ENCODE measurements around the gene IL17D.

IL17D gene

DNA sequence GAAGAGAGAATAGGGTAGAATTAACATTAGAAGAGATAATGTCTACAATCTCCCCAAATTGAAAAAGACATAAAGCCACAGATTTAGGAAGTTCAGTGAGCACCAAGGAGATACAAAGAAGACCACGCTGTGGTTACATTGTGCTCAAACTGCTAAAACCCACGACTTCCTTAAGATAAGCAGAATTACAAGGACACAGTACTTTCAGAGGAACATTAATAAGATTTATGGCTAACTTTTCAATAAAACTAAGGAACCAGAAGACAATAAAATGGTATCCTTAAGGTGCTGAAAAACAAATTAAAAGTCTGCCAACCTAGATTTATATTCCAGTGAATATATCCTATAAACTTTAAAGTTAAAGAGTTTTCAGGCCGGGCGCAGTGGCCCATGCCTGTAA, 7.4 kb upstream of the IL17D start:
- DNase-seq: no peak

DNA sequence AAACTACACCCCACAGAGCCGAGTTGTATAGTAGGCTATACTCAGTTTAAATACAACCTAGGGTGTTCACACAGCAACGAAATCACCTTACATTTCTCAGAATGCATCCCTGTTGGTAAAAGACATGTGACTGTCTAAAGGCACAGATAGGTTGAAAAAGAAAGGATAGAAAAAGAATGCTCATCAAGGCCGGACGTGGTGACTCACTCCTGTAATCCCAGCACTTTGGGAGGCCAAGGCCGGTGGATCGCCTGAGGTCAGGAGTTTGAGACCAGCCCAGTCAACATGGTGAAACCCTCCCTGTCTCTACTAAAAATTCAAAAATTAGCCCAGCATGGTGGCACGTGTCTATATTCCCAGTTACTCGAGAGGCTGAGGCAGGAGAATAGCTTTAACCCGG, 3.8 kb upstream of the IL17D start:
- DNase-seq: no peak

DNA sequence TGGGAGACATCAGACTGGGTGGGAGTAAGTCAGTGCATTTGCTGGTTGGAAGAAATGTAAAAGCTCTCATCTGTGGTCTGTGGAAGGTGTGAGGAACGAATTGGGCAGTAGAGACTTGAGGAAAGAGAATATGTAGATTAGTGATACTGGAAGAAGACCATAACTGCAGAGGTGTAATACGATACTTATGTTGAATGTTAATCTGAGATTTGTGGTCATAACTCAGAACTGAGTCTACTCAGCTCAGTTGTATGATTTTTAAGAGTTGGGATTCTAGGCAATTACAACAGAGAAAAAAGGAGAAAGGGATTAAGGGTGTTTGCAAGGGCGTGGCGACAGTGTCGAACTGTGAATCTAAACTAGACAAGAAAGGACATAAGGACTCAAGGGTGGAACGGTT, 3.2 kb upstream of the IL17D start:
- no peak for DNase-seq

DNA sequence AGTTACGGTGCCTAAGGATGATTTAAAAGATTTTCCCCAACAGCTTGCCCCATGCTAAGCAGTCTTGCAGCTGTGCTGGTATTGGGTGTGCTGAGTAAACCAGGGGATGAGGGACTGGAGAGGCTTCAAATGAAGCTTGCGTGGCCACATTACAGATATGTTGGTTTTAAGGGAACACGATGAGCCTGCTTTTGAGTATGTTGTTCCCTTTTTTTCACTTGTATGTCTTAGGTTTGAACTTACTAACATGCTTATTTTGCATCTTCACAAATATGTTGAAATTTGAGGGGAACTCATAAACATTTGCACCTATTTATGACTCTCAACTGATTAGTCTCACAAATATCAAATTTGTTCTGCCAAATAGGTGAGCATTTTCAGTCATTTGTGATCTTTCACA, 2.0 kb upstream of the IL17D start:
- no peak for DNase-seq

DNA sequence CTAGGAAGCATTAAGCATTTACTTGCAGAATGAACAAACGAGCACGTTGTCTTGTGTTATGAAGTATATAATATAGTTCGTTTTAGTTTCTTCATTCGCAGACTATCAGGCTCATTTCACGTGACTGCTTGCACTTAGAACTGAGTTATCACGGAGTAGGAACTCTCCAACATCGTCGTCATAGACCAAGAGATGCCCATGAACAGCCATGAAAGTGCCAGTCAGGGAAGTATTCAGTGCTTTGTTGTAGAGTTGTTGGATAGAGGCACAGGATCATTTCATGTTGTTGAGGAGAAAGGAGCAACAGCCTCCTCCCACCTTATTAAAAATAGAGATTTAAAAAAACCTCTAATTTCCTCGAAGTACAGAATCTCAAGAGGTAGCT, 977 bp upstream of the IL17D start:
- DNase-seq: no peak

DNA sequence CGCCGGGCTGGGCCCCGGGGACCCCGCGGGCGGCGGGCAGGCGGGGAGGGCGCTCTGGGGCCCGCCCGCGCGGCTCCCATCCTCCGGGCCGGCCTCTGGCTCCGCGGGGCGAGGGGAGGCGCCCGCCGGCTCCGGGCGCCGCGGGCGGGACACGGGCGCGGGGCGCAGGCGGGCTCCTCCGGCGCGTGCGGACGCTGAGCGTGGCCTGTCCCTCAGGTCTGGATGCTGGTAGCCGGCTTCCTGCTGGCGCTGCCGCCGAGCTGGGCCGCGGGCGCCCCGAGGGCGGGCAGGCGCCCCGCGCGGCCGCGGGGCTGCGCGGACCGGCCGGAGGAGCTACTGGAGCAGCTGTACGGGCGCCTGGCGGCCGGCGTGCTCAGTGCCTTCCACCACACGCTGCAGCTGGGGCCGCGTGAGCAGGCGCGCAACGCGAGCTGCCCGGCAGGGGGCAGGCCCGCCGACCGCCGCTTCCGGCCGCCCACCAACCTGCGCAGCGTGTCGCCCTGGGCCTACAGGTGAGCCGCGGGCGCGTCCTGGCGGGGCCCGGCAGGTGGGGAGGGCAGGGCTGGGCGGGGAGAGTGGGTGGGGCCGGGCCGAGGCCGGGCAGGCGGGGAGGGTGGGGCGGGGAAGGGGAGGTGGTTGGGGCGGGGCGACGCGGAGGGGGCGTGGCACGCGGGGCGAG, 420 bp downstream of the IL17D start:
- peak; percentile 74 to 79 for DNase-seq

DNA sequence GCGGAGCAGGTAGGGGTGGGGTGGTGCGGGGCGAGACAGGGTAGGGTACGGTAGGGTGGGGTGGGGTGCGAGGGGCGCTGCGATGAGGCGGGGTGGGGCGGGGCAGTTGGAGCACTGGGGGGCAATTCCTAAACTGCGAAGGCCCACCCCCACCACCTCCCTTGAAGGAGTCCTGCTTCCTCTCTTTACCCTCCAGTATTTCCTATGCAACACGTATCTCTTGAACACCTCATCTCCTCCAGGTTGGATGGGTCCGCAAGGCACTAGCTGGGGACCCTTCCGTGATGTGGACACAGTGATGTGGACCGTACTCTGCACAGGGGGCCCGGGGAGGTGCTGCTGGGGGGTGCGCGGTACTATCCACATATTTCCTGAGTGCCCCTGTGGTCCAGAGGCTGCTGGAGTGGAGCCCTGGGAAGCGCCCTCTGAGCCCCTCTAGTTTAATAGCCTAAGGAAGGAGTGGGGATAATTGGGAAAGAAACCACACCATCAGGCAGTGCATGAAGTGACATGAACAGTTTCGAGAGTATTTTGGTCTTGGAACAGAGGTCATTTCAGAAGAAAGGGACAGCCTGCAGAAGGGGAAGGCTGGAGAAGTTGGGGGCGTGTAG, 1.1 kb downstream of the IL17D start:
- no peak for DNase-seq

DNA sequence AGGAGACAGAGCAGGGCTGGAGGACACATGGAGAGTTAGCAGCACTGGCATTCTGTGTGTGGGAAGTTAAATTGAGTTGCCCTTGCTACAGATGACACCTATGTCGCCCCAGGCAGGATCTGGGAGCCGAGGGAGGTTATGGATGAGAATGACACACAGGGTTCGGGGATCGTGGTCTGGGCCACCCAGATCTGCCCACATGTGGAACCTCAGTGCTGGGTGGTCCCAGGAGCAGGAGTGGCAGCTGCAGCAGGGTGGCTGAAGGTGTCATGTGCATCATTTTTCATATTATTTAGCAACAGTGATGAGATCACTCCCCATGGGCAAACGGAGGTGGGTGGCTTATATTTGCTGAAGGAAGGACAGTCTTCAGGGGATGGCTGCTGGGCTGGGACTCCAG, 3.2 kb downstream of the IL17D start:
- DNase-seq: no peak

DNA sequence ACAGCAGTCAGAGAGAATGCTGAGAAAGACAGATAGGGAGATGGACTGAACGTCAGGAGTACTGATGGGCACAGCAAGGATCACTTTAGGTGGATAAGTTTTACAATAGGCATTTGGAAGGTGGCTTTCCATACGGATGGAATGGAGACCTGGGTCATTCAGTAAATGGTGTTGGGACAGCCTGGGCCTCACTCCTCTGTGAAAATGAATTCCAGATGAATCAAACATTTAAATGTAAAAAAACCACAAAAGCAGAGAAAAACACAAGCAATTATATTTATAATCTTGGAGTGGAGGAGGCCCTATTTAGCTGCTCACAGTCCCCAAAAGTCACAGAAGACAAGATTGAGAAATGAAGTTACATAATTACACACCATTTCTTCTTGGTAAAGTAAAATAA, 4.7 kb downstream of the IL17D start:
- DNase-seq: no peak

DNA sequence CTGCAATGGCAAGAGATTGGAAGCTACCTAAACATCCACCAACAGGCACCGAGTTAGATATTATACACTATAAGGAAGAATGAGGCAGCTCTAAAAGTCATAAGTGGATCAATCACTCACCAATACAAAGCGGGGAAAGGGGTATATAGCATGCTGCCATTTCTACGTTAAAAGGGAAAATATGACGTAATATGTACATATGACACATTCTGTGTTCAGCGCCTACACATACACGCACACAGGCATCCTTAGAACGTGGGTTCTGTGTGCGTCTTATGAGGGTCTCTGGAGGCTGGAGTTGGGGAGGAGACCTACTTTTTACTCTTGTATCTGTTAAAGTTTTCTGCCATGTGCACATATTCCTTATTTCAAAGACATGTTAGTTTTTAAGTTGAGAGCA, 5.9 kb downstream of the IL17D start:
- no peak for DNase-seq

DNA sequence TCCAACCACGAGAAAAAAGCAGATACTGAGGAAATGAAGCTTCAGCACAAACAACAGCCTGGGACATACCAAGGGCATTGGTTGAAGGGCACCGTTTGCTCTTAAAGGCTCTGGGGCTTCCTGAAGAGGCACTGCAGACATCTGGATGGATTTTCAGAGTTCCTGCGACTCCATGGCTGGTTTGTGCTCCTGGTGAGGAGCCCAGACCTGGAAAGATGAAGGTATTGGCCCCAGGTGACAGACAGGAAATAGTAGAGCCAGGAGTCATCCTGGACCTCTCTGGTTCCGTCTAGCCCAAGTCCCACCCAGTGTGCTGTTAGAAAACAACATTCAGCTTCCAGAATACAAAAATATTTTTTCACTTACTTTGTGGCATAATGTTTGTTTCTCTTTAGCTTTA, 6.3 kb downstream of the IL17D start:
- no peak for DNase-seq

DNA sequence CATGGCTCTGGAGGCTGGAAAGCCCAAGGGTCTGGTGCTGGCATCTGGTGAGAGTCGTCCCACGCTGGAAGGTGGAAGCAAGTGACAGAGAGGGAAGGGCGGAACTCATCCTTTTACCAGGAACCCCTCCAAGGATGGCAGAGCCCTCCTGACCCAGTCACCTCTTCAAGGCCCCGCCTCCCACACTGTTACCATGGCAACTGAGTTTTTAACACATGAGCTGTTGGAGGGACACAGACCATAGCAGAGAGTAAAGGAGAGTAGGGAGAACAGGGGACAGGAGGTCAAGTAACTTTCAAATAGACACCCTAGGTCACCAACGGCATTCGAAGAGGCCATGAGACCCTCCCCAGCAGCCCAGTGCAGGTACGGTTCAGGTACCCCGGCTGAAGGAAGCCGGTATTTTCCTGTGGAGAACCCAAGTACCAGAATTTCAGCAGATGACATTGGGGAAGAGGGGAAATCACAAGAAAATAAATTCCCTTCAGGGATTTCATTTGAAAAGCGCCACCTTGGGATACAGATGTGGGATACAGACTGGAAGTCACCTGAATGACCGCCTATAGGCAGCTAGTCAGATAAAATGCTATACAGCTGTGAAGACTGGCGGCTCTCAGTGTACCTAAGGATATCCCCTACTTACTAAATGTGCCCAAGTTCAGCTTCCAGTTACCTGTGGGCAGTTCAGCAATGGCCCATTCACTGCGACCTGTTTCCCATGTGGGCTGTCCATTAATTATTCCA, 8.0 kb downstream of the IL17D start:
- DNase-seq: no peak

DNA sequence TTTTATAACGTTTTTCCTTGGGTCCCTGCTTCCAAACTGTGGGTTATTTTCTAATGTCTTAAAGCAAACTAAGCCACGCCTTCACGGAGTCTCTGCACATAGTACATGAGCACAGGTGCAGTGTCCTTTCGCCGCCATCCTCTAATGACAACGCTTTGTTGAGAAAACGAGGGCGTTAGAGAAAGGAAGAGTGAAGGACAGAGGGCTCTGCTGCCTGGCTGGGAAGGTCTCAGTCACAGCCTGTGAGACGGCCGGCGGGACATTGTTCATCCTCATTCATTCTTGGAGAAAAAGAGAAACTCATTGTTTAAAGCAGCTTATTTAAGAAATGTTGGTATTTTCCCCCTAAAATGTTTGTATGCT, 9.5 kb downstream of the IL17D start:
- no peak for DNase-seq

DNA sequence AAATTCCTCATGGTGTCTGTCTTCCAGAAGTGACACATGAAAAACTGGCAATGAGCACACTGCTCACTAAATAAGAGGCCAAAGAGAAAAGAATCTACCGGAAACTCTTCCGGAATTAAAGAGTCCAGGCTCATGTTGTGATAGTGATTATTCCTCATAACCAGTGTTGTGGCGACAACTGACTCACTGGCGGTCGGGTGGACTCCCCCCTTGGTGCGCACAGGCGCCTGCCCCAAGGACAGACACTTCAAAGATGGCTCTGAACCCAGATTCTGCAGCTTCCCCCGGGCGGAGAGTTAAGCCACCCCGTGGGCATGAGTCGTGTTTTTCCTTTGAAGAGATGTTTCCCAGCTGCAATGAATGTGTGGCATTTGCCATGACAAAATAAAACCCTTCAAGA, 10.3 kb downstream of the IL17D start:
- DNase-seq: no peak

DNA sequence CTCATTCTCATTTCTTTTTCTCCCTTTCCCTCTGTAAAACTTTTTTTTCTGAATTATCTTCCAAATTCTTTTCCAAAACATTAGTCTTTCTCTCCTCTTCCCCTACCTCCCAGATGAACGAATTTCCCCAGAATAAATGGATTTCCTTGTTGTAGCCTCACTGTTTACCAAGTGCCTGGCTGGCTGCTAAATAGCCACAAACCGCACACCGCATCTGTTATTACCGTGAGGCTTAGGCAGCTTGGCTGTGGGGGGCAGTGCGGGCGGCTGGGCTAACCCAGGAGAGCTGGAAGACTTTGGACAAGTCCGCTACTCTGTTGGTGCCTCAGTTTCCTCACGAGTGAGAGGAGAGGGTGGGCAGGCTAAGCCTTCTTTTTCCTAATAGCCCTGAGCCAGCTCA, 10.7 kb downstream of the IL17D start:
- no peak for DNase-seq

DNA sequence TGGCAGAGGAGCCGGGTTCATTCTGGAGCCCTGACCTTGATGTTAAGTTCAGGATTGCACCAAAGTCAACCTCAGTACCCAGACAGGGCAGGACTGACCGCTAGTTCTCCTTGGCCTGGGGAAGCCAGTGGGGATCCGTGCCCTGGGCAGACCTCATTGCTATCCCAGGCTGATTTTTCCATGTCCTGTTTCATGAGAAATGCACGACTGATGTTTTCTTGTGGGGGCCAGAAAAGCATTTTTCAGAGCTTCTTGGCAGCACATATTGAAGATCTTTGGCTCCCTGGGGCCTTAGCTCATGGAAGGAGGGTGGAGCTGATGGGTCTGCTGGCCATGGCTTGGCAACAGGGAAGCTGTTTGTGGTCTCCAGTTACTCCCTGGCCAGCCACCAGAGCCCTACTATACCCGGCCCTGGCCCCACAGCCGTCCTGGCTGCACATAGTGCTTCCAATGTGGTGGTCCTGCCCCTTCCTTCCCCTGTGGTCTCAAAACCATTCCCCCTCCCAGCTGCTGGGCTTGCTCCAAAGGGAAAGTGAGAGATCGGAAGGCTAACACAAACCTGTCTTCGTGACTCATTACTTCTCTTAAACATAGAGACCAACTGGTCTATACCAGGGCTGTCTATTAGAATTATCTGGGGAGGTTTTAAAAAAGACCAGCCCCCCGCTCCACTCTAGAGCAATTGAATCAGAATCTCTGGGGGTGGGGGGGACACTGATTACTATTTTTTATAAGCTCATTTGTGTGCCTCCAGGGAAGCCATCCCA, 11.2 kb downstream of the IL17D start:
- no peak for DNase-seq

DNA sequence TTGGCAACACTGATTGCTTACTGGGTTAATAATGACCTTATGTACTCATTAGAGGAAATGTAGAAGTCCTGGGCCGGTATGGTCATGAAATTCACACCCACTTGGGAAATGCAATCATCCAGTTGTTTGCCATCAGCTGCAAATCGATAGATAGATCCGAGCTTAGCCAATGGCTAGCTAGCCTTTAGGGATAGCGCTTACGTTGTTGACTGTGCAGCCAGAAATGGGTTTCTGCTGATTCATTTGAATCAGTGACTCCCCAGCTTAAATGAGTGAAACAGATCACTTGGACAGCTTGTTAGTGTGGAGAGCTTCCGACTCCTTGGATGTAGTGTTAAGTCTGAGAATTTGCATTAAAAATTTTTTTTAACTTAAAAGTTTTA, 11.8 kb downstream of the IL17D start:
- no peak for DNase-seq

DNA sequence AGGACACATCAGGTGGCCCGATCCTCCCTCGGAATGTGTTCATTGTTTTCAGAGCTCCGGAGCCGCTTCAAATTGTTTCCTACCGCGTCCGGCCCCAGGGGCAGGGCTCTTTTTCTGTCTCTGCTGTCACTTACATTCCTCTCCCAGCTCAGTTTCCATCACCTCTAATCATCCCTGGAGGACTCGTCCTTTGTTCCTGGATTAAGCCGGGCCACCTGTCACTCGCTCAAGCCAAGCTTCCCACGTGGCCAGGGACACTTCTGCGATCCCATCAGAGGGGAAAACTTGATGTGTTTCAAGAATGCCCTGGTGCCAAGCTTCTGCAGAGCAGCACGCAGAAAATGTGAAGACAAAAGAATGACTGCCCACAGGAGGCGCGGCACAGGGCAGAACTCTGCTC, 13.5 kb downstream of the IL17D start:
- DNase-seq: no peak

DNA sequence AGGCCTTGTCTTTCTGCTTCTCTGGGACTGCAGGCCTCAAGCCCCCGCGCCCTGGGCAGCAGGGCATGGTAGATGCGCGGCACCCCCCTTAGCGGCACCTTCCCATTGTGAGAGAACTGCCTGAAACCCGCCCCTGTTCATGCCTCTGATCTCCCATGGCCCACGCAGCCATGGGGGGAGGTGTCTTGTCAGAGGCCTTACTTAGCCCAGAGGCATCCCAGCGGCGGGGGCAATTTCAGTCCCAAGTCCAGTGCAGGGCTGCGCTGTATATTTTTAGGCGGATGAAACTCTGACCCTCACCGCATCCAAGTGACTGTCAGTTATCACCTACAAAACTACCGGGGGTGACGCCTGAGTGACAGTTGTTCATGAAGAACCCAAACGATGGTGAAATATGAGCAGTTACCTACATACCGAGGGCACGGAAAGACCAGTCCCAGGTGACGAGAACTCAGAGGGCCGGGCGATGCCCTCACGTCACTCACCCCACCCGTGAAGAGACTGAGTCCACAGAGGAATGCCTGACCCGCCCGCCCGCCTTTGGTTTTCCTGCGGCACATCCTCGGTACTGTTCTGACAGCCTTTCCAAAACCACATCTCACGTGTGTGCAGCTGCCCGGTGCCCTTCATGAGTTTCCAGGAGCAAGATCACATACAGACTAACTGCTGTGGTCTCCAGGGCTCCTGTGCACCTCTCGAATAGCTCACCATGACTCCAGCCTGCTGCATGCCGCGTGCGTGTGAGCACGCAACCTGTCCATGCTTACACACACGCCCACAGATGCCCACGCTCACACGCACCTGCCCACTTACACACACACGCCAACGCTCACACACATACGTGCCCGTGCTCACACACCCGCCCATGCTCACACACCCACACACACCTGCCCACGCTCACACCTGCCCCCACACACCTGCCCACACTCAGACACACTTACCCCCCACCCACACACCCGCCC, 14.4 kb downstream of the IL17D start:
- DNase-seq: no peak

DNA sequence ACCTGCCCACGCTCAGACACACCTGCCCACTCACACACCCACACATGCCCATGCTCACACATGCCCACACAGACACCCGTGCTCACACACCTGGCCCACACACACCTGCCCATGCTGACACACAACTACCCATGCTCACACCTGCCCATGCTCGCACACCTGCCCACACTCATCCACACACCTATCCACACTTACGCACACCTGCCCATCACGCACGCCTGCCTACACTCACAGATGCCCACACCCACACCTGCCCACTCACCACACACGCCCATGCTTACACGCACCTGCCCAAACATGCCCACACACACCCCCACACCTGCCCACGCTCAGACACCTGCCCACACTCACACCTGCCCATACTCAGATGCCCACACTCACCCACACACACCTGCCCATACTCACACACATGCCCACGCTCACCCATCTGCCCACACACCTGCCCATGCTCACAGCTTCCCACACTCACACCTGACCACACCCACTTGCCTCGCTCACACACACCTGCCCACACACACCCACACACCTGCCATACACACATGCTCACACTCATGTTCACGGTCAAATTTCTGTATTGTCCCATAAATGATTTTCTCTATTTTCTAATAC, 15.6 kb downstream of the IL17D start:
- no peak for DNase-seq

DNA sequence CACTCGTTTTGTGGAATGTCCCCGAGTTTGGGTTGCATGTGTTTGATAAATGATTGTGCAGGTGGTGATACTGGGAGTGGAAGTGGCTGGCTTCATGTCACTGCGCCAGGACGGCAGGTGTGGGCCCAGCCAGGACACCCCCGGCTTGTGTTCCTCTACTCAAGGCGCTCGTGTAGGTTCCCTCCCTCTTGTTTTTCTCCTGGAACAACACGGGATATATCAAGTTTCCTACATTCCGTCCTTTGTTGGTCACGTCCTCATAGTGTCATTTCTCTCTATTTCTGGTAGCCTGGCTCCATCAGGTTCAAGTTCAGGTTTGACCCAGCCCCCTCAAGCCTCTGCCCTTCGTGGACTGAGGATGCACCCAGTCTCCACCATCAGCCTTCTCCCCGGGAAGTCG, 16.3 kb downstream of the IL17D start:
- no peak for DNase-seq

DNA sequence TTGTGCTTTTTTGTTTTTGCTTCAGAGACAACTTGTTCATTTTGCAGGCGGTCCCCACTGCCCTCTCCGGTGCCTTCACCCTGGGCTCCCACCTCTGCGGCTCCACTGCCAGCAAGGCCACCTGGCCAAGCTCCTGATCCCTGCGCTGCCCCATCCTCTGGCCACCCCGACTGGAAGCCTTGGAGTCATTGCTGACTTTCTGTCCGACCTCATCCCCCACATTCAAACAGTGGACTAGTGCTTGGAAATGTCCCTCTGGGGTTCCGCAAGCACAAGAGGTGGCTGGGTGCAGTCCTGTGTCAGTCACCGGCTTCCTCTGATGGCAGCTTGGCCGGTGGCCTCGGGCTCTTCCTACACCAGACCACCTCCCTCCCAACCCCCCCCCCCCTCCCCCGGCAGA, 17.0 kb downstream of the IL17D start:
- DNase-seq: no peak
